Stimulated activated CD4-positive, alpha-beta T cell treated with anti-CD3 and anti-CD28 coated beads, Interleukin-15, amount 100 ng/mL, for 48 hours (primary cell): ENCODE data around the gene DOCK2.

Experiments
- DNase-seq, 2 donors: peaks; one replicate each; pipeline ENCODE4 v3.0.0-alpha.2; 2020; ENCODE audit warnings: low read depth in 2 of 2

Gene DOCK2

GRCh38 chr5:169988206-169988605, 351.1 kb downstream of the DOCK2 start:
- no peak for DNase-seq

- no peak for DNase-seq
Measured at GRCh38 chr5:169988947-169989346, 351.9 kb downstream of the DOCK2 start.

- no peak for DNase-seq
Measured at GRCh38 chr5:169989365-169989764, 352.3 kb downstream of the DOCK2 start.

- no peak for DNase-seq
Measured at GRCh38 chr5:169991115-169991869, 354.2 kb downstream of the DOCK2 start.

GRCh38 chr5:169992789-169993484, 355.9 kb downstream of the DOCK2 start:
- no peak for DNase-seq

GRCh38 chr5:169993485-169993790, 356.4 kb downstream of the DOCK2 start:
- no peak for DNase-seq

GRCh38 chr5:169997798-169998197, 360.7 kb downstream of the DOCK2 start:
- no peak for DNase-seq

GRCh38 chr5:169999621-170000020, 362.5 kb downstream of the DOCK2 start:
- DNase-seq = no peak

- DNase-seq = no peak
Measured at GRCh38 chr5:170000155-170000554, 363.1 kb downstream of the DOCK2 start.

- no peak for DNase-seq
Measured at GRCh38 chr5:170006021-170006420, 368.9 kb downstream of the DOCK2 start.

- no peak for DNase-seq
Measured at GRCh38 chr5:170008376-170008775, 371.3 kb downstream of the DOCK2 start.

- no peak for DNase-seq
Measured at GRCh38 chr5:170010595-170010994, 373.5 kb downstream of the DOCK2 start.

GRCh38 chr5:170011751-170012150, 374.7 kb downstream of the DOCK2 start:
- no peak for DNase-seq

GRCh38 chr5:170012622-170013021, 375.5 kb downstream of the DOCK2 start:
- no peak for DNase-seq

- DNase-seq = no peak
Measured at GRCh38 chr5:170020423-170020822, 383.3 kb downstream of the DOCK2 start.

GRCh38 chr5:170021506-170021905, 384.4 kb downstream of the DOCK2 start:
- no peak for DNase-seq

GRCh38 chr5:170025853-170026252, 388.8 kb downstream of the DOCK2 start:
- DNase-seq = no peak

- no peak for DNase-seq
Measured at GRCh38 chr5:170028124-170028523, 391.0 kb downstream of the DOCK2 start.

GRCh38 chr5:170034231-170034630, 397.2 kb downstream of the DOCK2 start:
- no peak for DNase-seq

GRCh38 chr5:170038241-170038640, 401.2 kb downstream of the DOCK2 start:
- DNase-seq = no peak

GRCh38 chr5:170039830-170040229, 402.8 kb downstream of the DOCK2 start:
- DNase-seq = no peak

- DNase-seq = no peak
Measured at GRCh38 chr5:170046241-170046640, 409.2 kb downstream of the DOCK2 start.

GRCh38 chr5:170049713-170050112, 412.6 kb downstream of the DOCK2 start:
- DNase-seq = no peak

GRCh38 chr5:170053896-170054295, 416.8 kb downstream of the DOCK2 start:
- no peak for DNase-seq
